ENCODE data around the gene CAPN2. TPM values are rescaled to one million over a fixed set of nuclear protein-coding genes. Genes with fewer than 3 reads are reported as not detected.

Gene CAPN2
- total RNA-seq, 4 donors from 2014 or later = 33.6 to 87.6 (median 44.0) TPM

GRCh38 chr1:223727541-223727940, 15.2 kb downstream of the CAPN2 start:
- Histone ChIP-seq H3K27me3 (no peaks in the 10 kb centered on the region), H3K27ac (peak overlapping the region; percentile 58), H3K9me3 (no peaks in the 10 kb centered on the region), H3K36me3 (no peaks in the 10 kb centered on the region), H3K4me1 (peaks cover 42% of the 10 kb centered on the region), H3K4me3 (no peak overlapping the region)
- WGBS = 83% methylated on average over 4 of the region's 4 CpGs
- no peak for TF ChIP-seq EP300 (IDR thresholded peaks at IDR 0.05)
- no peak for TF ChIP-seq POLR2AphosphoS5 (IDR thresholded peaks at IDR 0.05)
- no peak for TF ChIP-seq CTCF (IDR thresholded peaks at IDR 0.05)
- TF ChIP-seq POLR2A (IDR thresholded peaks at IDR 0.05) = no peak
- no peak for DNase-seq (ENCODE audit: low spot score in 2 of 2)

DNA sequence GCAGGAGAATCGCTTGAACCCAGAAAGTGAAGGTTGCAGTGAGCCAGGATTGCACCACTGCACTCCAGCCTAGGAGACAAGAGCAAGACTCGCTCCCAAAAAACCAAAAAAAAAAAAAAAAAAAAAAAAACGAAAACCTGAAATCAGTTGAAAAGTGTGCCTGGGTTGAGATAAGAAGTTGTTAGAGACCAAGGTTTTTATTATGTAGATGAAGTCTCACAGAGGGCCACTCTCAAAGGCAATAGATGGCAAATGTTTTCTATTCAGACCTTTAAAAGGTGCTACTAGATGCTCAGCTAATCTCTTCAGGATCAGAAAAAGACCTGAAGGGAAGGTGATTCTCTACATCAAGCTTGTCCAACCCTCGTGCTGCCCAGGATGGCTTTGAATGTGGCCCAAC, 17.6 kb downstream of the CAPN2 start:
- Histone ChIP-seq H3K36me3 (no peaks in the 10 kb centered on the region), H3K9me3 (no peaks in the 10 kb centered on the region), H3K27ac (no peak overlapping the region), H3K27me3 (no peaks in the 10 kb centered on the region), H3K4me1 (peaks cover 60% of the 10 kb centered on the region), H3K4me3 (no peak overlapping the region)
- TF ChIP-seq CTCF (IDR thresholded peaks at IDR 0.05) (no peak), POLR2AphosphoS5 (IDR thresholded peaks at IDR 0.05) (no peak), POLR2A (IDR thresholded peaks at IDR 0.05) (no peak), EP300 (IDR thresholded peaks at IDR 0.05) (no peak)
- no peak for DNase-seq (ENCODE audit: low spot score in 2 of 2)
- WGBS = 89% methylated on average over 4 of the region's 4 CpGs

- TF ChIP-seq CTCF (IDR thresholded peaks at IDR 0.05) (no peak), POLR2AphosphoS5 (IDR thresholded peaks at IDR 0.05) (no peak), POLR2A (IDR thresholded peaks at IDR 0.05) (no peak), EP300 (IDR thresholded peaks at IDR 0.05) (no peak)
- DNase-seq (ENCODE audit: low spot score in 2 of 2) = no peak
- Histone ChIP-seq H3K4me3 (no peak overlapping the region), H3K4me1 (peaks cover 60% of the 10 kb centered on the region), H3K9me3 (no peaks in the 10 kb centered on the region), H3K36me3 (no peaks in the 10 kb centered on the region), H3K27me3 (no peaks in the 10 kb centered on the region), H3K27ac (peak overlapping the region; percentile 60)
- WGBS = 45% methylated on average over 4 of the region's 4 CpGs
Observed at GRCh38 chr1:223730479-223731132, 18.3 kb downstream of the CAPN2 start.

DNA sequence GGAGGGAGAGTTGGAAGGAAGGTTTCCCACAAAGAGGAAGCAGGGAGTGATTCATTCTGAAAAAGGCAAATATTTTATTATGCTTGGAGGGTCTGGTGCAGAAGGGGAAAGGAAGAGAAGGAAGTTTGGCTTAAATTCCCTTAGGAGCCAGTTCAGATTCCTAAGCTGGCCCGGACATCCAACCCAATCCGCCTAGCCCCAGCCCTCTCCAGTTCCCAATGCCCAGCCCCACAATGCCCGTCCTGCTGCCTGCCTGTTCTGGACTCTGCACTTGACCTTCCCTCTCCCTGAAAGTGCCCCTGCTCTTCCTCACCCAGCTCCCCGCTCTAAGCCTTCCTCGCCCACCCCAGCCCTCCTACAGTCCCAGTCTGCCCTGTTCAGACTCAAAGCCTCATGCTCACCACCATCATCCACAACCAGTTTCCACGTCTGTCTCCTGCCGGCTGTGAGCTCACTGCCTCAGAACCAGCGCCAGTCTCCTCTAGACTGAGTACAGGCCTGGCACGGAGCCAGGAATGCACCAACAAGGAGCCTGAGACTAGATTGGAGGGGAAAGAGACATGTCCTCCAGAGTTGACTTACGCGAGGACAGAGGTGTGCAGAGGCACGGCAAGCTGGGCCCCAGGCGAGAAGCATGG, 18.9 kb downstream of the CAPN2 start:
- no peaks in the 10 kb centered on the region for H3K36me3 ChIP-seq
- H3K9me3 ChIP-seq = no peaks in the 10 kb centered on the region
- H3K4me3 ChIP-seq = no peak overlapping the region
- peaks cover 54% of the 10 kb centered on the region for H3K4me1 ChIP-seq
- DNase-seq (ENCODE audit: low spot score in 2 of 2) = peak in 1 of 2 donors; percentile 84
- WGBS = 54% methylated on average over 13 of the region's 13 CpGs
- peak overlapping the region; percentile 60 for H3K27ac ChIP-seq
- H3K27me3 ChIP-seq = no peaks in the 10 kb centered on the region
- TF ChIP-seq EP300 (IDR thresholded peaks at IDR 0.05) (no peak), POLR2A (IDR thresholded peaks at IDR 0.05) (no peak), CTCF (IDR thresholded peaks at IDR 0.05) (no peak), POLR2AphosphoS5 (IDR thresholded peaks at IDR 0.05) (no peak)

- DNase-seq (ENCODE audit: low spot score in 2 of 2) = no peak
- Histone ChIP-seq H3K4me1 (peaks cover 47% of the 10 kb centered on the region), H3K4me3 (no peak overlapping the region), H3K27ac (peak overlapping the region; percentile 66), H3K9me3 (no peaks in the 10 kb centered on the region), H3K36me3 (no peaks in the 10 kb centered on the region), H3K27me3 (no peaks in the 10 kb centered on the region)
- 61% methylated on average over 6 of the region's 6 CpGs for WGBS
- TF ChIP-seq CTCF (IDR thresholded peaks at IDR 0.05) (no peak), EP300 (IDR thresholded peaks at IDR 0.05) (no peak), POLR2AphosphoS5 (IDR thresholded peaks at IDR 0.05) (no peak), POLR2A (IDR thresholded peaks at IDR 0.05) (no peak)
Observed at GRCh38 chr1:223732993-223733798, 20.9 kb downstream of the CAPN2 start.

All from suprapubic skin (tissue), 4 donors.